Upper lobe of right lung (tissue), 1 donor: ENCODE measurements around the gene PCGF1. TPM values are rescaled to one million over a fixed set of nuclear protein-coding genes. Genes with fewer than 3 reads are reported as not detected.
"Not testable (repeated sequence)": the region's sequence is repeated elsewhere in the genome, so short reads cannot be mapped to it uniquely, and the experiment has no call there.

ENCODE experiments used
- ATAC-seq: fragments of 200-7000 bp; cut with Tn5 transposase; one replicate; pipeline ENCODE4 v1.9.1; 2020; ENCODE audit warnings: mild to moderate bottlenecking, moderate library complexity
- DNase-seq: peaks from one replicate; pipeline ENCODE4 v3.0.0-alpha.2; 2020
- H3K27ac ChIP-seq: fragments of 200-600 bp; one replicate; pipeline ENCODE4 v1.8.0; 2022
- H3K27me3 ChIP-seq: fragments of 200-600 bp; one replicate; pipeline ENCODE4 v1.8.0; 2022; ENCODE audit warnings: mild to moderate bottlenecking
- H3K36me3 ChIP-seq: fragments of 200-600 bp; one replicate; pipeline ENCODE4 v1.8.0; 2022
- H3K4me1 ChIP-seq: fragments of 200-600 bp; one replicate; pipeline ENCODE4 v1.8.0; 2022
- H3K4me3 ChIP-seq: fragments of 200-600 bp; one replicate; pipeline ENCODE4 v1.8.0; 2022; ENCODE audit warnings: mild to moderate bottlenecking
- H3K9me3 ChIP-seq: fragments of 200-600 bp; one replicate; pipeline ENCODE4 v1.8.0; 2022
- CTCF ChIP-seq: fragments of 200-600 bp; IDR thresholded peaks from one replicate; pipeline ENCODE4 v1.8.0; 2022; ENCODE audit warnings: antibody characterized with exemption
- intact Hi-C: fragments of 100-400 bp; cut with DNase I; formaldehyde crosslinking; loops from one replicate; pipeline ENCODE4 v1.11.0; 2022
- total RNA-seq: library from RNA; stranded (reverse); fragmentation: NEBNext Ultra II Directional; extraction: Animal tissue kit (Norgen Biotek cat#: 25700); gene quantifications from one replicate; pipeline ENCODE4 v1.2.1, GENCODE V29; 2021
- donor health status: DM: no; HTN: yes; CAD: no; lungs with severe emphysema.

PCGF1 gene
- total RNA-seq, 1 donor from 2014 or later: 30.1 TPM

GRCh38 chr2:74471332-74472065, 36.0 kb downstream of the PCGF1 start:
- ATAC-seq (no peak), DNase-seq (no peak)
- Histone ChIP-seq H3K27ac (peak overlapping the region; percentile 94), H3K36me3 (peaks cover 17% of the 10 kb centered on the region), H3K4me1 (peaks cover 15% of the 10 kb centered on the region), H3K9me3 (no peaks in the 10 kb centered on the region), H3K27me3 (no peaks in the 10 kb centered on the region), H3K4me3 (peak overlapping the region; percentile 61)
- no peak for TF ChIP-seq CTCF
- intact Hi-C loops: no loop called here

GRCh38 chr2:74470742-74471141, 36.8 kb downstream of the PCGF1 start:
- intact Hi-C loops, H3K9me3 ChIP-seq, DNase-seq, H3K27me3 ChIP-seq, ATAC-seq, H3K4me3 ChIP-seq, H3K27ac ChIP-seq: not testable (repeated sequence)
- peaks cover 17% of the 10 kb centered on the region for H3K36me3 ChIP-seq
- H3K4me1 ChIP-seq: peaks cover 21% of the 10 kb centered on the region

- H3K36me3 ChIP-seq: peaks cover 22% of the 10 kb centered on the region
- H3K9me3 ChIP-seq: no peaks in the 10 kb centered on the region
- no peak for DNase-seq
- H3K27ac ChIP-seq: peak overlapping the region; percentile 93
- no peak for TF ChIP-seq CTCF
- H3K27me3 ChIP-seq: no peaks in the 10 kb centered on the region
- peak overlapping the region; percentile 73 for H3K4me3 ChIP-seq
- intact Hi-C loops: no loop called here
- peaks cover 16% of the 10 kb centered on the region for H3K4me1 ChIP-seq
- no peak for ATAC-seq
These were observed 43.1 kb downstream of the PCGF1 start for GRCh38 chr2:74464406-74464805.

- no peaks in the 10 kb centered on the region for H3K27me3 ChIP-seq
- no peak for ATAC-seq
- no peaks in the 10 kb centered on the region for H3K9me3 ChIP-seq
- no peak for TF ChIP-seq CTCF
- H3K4me1 ChIP-seq: peaks cover 23% of the 10 kb centered on the region
- peaks cover 22% of the 10 kb centered on the region for H3K36me3 ChIP-seq
- DNase-seq: no peak
- H3K4me3 ChIP-seq: no peak overlapping the region
- H3K27ac ChIP-seq: no peak overlapping the region
- intact Hi-C loops: no loop called here
These were observed 44.7 kb downstream of the PCGF1 start for GRCh38 chr2:74462786-74463105.

GRCh38 chr2:74462054-74462785, 45.3 kb downstream of the PCGF1 start:
- H3K4me1 ChIP-seq: peaks cover 24% of the 10 kb centered on the region
- intact Hi-C loops: no loop called here
- H3K9me3 ChIP-seq: no peaks in the 10 kb centered on the region
- H3K4me3 ChIP-seq: no peak overlapping the region
- TF ChIP-seq CTCF: no peak
- ATAC-seq (no peak), DNase-seq (no peak)
- H3K27ac ChIP-seq: no peak overlapping the region
- no peaks in the 10 kb centered on the region for H3K27me3 ChIP-seq
- peaks cover 22% of the 10 kb centered on the region for H3K36me3 ChIP-seq

- intact Hi-C loops: no loop called here
- H3K27me3 ChIP-seq: no peaks in the 10 kb centered on the region
These were observed 46.1 kb downstream of the PCGF1 start for GRCh38 chr2:74461187-74462053.

GRCh38 chr2:74460187-74460586, 47.3 kb downstream of the PCGF1 start:
- H3K36me3 ChIP-seq: peaks cover 22% of the 10 kb centered on the region
- ATAC-seq, H3K27ac ChIP-seq, intact Hi-C loops, H3K27me3 ChIP-seq, H3K4me3 ChIP-seq, H3K9me3 ChIP-seq, DNase-seq: not testable (repeated sequence)
- H3K4me1 ChIP-seq: peaks cover 38% of the 10 kb centered on the region

More at GRCh38 chr2:74461187-74462053, 46.1 kb downstream of the PCGF1 start:
- ATAC-seq (no peak), DNase-seq (no peak)
- H3K4me1 ChIP-seq: peaks cover 32% of the 10 kb centered on the region
- no peak for TF ChIP-seq CTCF
- peaks cover 22% of the 10 kb centered on the region for H3K36me3 ChIP-seq
- no peak overlapping the region for H3K4me3 ChIP-seq
- H3K9me3 ChIP-seq: no peaks in the 10 kb centered on the region
- no peak overlapping the region for H3K27ac ChIP-seq

GRCh38 chr2:74459503-74460118, 47.9 kb downstream of the PCGF1 start:
- Histone ChIP-seq H3K4me3 (peak overlapping the region; percentile 90), H3K36me3 (peaks cover 22% of the 10 kb centered on the region), H3K4me1 (peaks cover 39% of the 10 kb centered on the region)
- H3K27ac ChIP-seq, ATAC-seq, H3K27me3 ChIP-seq, H3K9me3 ChIP-seq, intact Hi-C loops, DNase-seq: not testable (repeated sequence)
